Measurements from ENCODE around the gene RYR1. TPM values are rescaled to one million over a fixed set of nuclear protein-coding genes. Genes with fewer than 3 reads are reported as not detected.

Gene RYR1
- total RNA-seq, 3 donors from 2014 or later, result 0.46 to 2.5 (median 1.3) TPM

- no peaks in the 10 kb centered on the region for H3K4me1 ChIP-seq (ENCODE audit: low read depth)
Measured at GRCh38 chr19:38451036-38451435, 17.5 kb downstream of the RYR1 start.

DNA sequence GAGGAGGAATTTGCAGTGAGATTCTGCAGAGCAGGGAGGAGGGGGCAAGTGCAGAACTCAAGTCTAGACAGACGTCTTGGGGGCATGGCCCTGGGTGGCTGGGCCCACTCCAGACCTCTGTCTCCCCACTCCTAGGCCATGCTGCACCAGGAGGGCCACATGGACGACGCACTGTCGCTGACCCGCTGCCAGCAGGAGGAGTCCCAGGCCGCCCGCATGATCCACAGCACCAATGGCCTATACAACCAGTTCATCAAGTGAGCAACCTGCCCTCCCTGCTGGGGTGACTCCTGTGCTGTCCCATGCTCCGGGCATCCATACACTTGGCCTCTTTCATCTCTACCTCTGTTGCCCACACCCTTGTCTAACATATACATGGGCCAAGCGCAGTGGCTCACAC, 18.1 kb downstream of the RYR1 start:
- H3K4me3 ChIP-seq, result no peak overlapping the region
- intact Hi-C loops (cut with DNase I, micrococcal nuclease), result no loop called here
- TF ChIP-seq CTCF (IDR thresholded peaks at IDR 0.05), result no peak
- H3K9me3 ChIP-seq, result no peaks in the 10 kb centered on the region
- DNase-seq (no peak), ATAC-seq (no peak)
- no peaks in the 10 kb centered on the region for H3K36me3 ChIP-seq (ENCODE audit: low read depth)
- H3K4me1 ChIP-seq (ENCODE audit: low read depth), result no peaks in the 10 kb centered on the region

More at GRCh38 chr19:38451036-38451435, 17.5 kb downstream of the RYR1 start:
- H3K9me3 ChIP-seq, result no peaks in the 10 kb centered on the region
- no peak overlapping the region for H3K4me3 ChIP-seq
- H3K36me3 ChIP-seq (ENCODE audit: low read depth), result no peaks in the 10 kb centered on the region
- intact Hi-C loops (cut with DNase I, micrococcal nuclease), result no loop called here
- DNase-seq (no peak), ATAC-seq (no peak)
- TF ChIP-seq CTCF (IDR thresholded peaks at IDR 0.05), result no peak

GRCh38 chr19:38452430-38453366, 19.2 kb downstream of the RYR1 start:
- TF ChIP-seq CTCF (IDR thresholded peaks at IDR 0.05), result no peak
- ATAC-seq (peak; percentile 33), DNase-seq (peak in 1 of 3 donors; percentile 6)
- no peaks in the 10 kb centered on the region for H3K36me3 ChIP-seq (ENCODE audit: low read depth)
- H3K9me3 ChIP-seq, result no peaks in the 10 kb centered on the region
- intact Hi-C loops (cut with DNase I, micrococcal nuclease), result no loop called here
- no peak overlapping the region for H3K4me3 ChIP-seq
- no peaks in the 10 kb centered on the region for H3K4me1 ChIP-seq (ENCODE audit: low read depth)

GRCh38 chr19:38453596-38453995, 20.1 kb downstream of the RYR1 start:
- intact Hi-C loops (cut with DNase I, micrococcal nuclease), result no loop called here
- no peaks in the 10 kb centered on the region for H3K9me3 ChIP-seq
- ATAC-seq (no peak), DNase-seq (no peak)
- TF ChIP-seq CTCF (IDR thresholded peaks at IDR 0.05), result no peak
- H3K4me3 ChIP-seq, result no peak overlapping the region
- H3K36me3 ChIP-seq (ENCODE audit: low read depth), result no peaks in the 10 kb centered on the region
- no peaks in the 10 kb centered on the region for H3K4me1 ChIP-seq (ENCODE audit: low read depth)

DNA sequence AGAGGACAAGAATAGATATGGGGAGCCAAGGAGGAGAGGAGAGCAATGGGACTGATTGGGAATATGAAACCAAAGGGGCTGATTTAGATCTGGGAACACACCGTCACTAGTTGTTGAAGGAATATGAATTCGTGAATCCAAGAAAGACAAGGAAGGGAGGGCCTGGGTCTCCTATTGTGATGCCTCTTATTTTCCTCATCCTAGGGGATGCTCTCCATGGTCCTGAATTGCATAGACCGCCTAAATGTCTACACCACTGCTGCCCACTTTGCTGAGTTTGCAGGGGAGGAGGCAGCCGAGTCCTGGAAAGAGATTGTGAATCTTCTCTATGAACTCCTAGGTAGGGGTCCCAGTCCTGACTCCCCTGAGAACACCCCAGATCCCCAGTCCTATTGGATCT, 21.5 kb downstream of the RYR1 start:
- ATAC-seq (no peak), DNase-seq (no peak)
- Histone ChIP-seq H3K4me3 (no peak overlapping the region), H3K36me3 (ENCODE audit: low read depth) (no peaks in the 10 kb centered on the region), H3K4me1 (ENCODE audit: low read depth) (no peaks in the 10 kb centered on the region), H3K9me3 (no peaks in the 10 kb centered on the region)
- intact Hi-C loops (cut with DNase I, micrococcal nuclease), result no loop called here
- no peak for TF ChIP-seq CTCF (IDR thresholded peaks at IDR 0.05)

Data from mucosa of descending colon (tissue), 3 donors.